SH-SY5Y (cell line): ENCODE results near the gene PLEKHF1.

Experiments
- GATA2 ChIP-seq: IDR thresholded peaks from 2 replicates; pipeline ENCODE4 v1.6.1; 2011; ENCODE audit warnings: mild to moderate bottlenecking, low read depth, low read length
- GATA3 ChIP-seq: IDR thresholded peaks from 2 replicates; pipeline ENCODE4 v1.6.1; 2011; ENCODE audit warnings: low read depth, mild to moderate bottlenecking, low read length, moderate library complexity

DNA sequence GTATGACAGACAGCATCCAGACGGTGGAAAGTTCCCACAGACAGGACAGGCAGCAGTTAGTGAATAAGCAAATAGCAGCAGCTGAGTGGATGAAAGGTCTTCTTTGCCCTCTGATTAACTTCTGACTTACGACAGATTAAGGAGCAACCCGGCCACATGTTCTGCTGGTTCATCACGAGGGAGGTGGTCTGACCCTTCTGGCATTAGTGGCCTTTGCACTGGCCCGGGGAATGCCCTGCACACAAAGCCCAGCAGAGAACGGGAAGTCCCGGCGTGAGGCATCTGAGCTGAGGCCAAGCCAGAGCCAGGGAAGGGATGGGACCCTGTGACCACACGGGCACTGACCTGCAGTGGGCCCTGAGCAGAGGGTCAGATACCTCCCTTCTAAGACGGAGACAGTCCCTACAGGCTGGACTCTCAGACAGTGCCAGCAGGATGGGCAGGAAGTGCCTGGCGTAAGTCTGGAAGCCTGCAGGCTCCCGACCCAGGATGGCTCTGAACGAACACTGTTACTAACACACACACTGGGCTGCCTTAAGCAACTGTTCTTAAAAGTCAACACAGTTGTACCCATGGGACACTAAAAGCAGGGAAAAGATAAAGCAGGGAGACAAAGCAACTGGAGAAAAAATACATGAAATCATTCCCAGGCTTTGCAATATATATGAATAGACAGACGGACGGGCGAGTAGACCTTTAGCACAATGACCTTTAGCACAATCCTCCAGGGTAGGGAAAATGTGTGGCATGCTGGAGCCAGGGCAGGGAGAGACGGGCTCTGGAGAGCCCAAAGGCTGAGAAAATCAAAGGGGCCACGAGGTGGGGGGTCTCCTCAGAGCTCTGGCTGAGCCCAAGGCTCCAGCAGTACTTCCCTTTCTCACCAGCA, 43.5 kb downstream of the PLEKHF1 start:
- TF ChIP-seq GATA2 (no peak), GATA3 (no peak)
